GM23248 (cell line): ENCODE data around the gene ACTN1. TPM values are rescaled to one million over a fixed set of nuclear protein-coding genes. Genes with fewer than 3 reads are reported as not detected.

ENCODE experiments used
- DNase-seq: peaks from one replicate; pipeline ENCODE4 v3.0.0-alpha.2; 2015
- H2AFZ ChIP-seq: fragments of 200-600 bp; sonication (generic); 2 replicates; pipeline ENCODE4 v1.6.1; 2016; ENCODE audit warnings: antibody characterized with exemption
- H3F3A ChIP-seq: fragments of 200-600 bp; sonication (generic); 2 replicates; pipeline ENCODE4 v1.6.1; 2016; ENCODE audit warnings: mild to moderate bottlenecking, antibody characterized with exemption, mixed run types; ENCODE audit not compliant: insufficient read depth
- H3K27ac ChIP-seq: fragments of 200-600 bp; sonication (generic); 2 replicates; pipeline ENCODE4 v1.5.1; 2016; ENCODE audit warnings: mild to moderate bottlenecking
- H3K27me3 ChIP-seq: fragments of 200-600 bp; sonication (generic); replicated peaks from 2 replicates; pipeline ENCODE4 v1.6.1; 2016; ENCODE audit warnings: mild to moderate bottlenecking; ENCODE audit not compliant: insufficient read depth
- H3K36me3 ChIP-seq: fragments of 200-600 bp; sonication (generic); 2 replicates; pipeline ENCODE4 v1.6.1; 2016; ENCODE audit warnings: low read depth, mild to moderate bottlenecking
- H3K4me1 ChIP-seq: fragments of 200-600 bp; sonication (generic); 2 replicates; pipeline ENCODE4 v1.6.1; 2016; ENCODE audit warnings: mild to moderate bottlenecking; ENCODE audit not compliant: insufficient read depth
- H3K4me2 ChIP-seq: fragments of 200-600 bp; sonication (generic); one replicate; pipeline ENCODE4 v1.6.1; 2016; ENCODE audit warnings: mild to moderate bottlenecking; ENCODE audit not compliant: unreplicated experiment
- H3K4me3 ChIP-seq: fragments of 200-600 bp; sonication (generic); 2 replicates; pipeline ENCODE4 v1.5.1; 2016; ENCODE audit warnings: mild to moderate bottlenecking
- H3K79me2 ChIP-seq: fragments of 200-600 bp; sonication (generic); 2 replicates; pipeline ENCODE4 v1.6.1; 2016; ENCODE audit warnings: mild to moderate bottlenecking; ENCODE audit not compliant: insufficient read depth
- H3K9ac ChIP-seq: fragments of 200-600 bp; sonication (generic); 2 replicates; pipeline ENCODE4 v1.6.1; 2016; ENCODE audit warnings: mild to moderate bottlenecking
- H3K9me2 ChIP-seq: fragments of 200-600 bp; sonication (generic); 2 replicates; pipeline ENCODE4 v1.6.1; 2016; ENCODE audit warnings: mixed run types, mild to moderate bottlenecking, moderate library complexity; ENCODE audit not compliant: insufficient read depth
- H3K9me3 ChIP-seq: fragments of 200-600 bp; sonication (generic); one replicate; pipeline ENCODE4 v1.6.1; 2017; ENCODE audit warnings: low read depth
- H4K20me1 ChIP-seq: fragments of 200-600 bp; sonication (generic); 2 replicates; pipeline ENCODE4 v1.6.0; 2016; ENCODE audit not compliant: insufficient read depth
- EZH2 ChIP-seq: fragments of 200-600 bp; sonication (generic); IDR thresholded peaks from 2 replicates; pipeline ENCODE4 v1.6.1; 2018; ENCODE audit warnings: antibody characterized with exemption, mild to moderate bottlenecking; ENCODE audit not compliant: insufficient read depth, poor library complexity, severe bottlenecking
- EZH2phosphoT487 ChIP-seq: fragments of 200-600 bp; sonication (generic); IDR thresholded peaks from 2 replicates; pipeline ENCODE4 v1.6.1; 2018; ENCODE audit warnings: antibody characterized with exemption, moderate library complexity, mild to moderate bottlenecking, low read depth; ENCODE audit not compliant: insufficient read depth
- WGBS, 2 experiments: methylation state at CpG; one replicate each; pipeline ENCODE4 v1.1.6; 2015 to 2017; ENCODE audit warnings: low lambda C conversion rate in 2 of 2, low coverage in 1 of 2; ENCODE audit errors: missing lambda C conversion rate in 2 of 2; 5-methylcytosine and 5-hydroxymethylcytosine counted together
- in situ Hi-C: fragments of 300-500 bp; cut with MboI; formaldehyde crosslinking; loops from 2 replicates; pipeline ENCODE4 v1.15.0; 2020
- polyA plus RNA-seq: library from polyadenylated mRNA; unstranded; fragments of >200 nt; fragmentation: Nextera tagmentation; extraction: Ambion mirVana; gene quantifications from 2 replicates; pipeline ENCODE4 v1.2.1, GENCODE V29; 2016
- total RNA-seq: library from RNA; depleted of rRNA; stranded (reverse); fragments of >200 nt; shearing (Covaris generic); gene quantifications from 2 replicates; pipeline ENCODE4 v1.2.3, GENCODE V29; 2014

Gene ACTN1
- total and polyA plus RNA-seq, 2 experiments from 2014 or later = 403 to 597 TPM

DNA sequence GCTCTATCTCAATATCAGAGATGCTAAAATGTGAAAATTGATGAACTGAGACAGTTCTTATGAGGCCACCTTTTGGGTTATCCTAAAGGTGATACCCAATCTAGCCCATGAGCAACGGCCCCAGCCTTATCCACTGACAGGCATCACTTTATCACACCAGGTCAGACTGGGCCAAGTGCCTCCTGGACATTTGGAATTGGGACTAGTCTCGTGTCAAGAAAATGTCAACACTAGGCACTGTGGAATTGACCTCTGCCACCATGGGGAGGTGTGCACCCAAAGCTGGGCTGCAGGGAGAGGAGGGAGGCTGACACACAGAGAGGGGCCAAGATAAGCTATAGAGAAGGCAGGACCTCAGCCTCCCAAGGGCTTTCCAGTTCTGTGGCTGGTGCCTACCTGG is 107.7 kb downstream of the ACTN1 start:
- in situ Hi-C loops = no loop called here
- no peaks in the 10 kb centered on the region for H3K4me1 ChIP-seq
- H3K36me3 ChIP-seq = peaks cover 62% of the 10 kb centered on the region
- no peak overlapping the region for H3K27ac ChIP-seq
- DNase-seq = no peak
- H3K79me2 ChIP-seq = peaks cover 28% of the 10 kb centered on the region
- H3K9me2 ChIP-seq = no peaks in the 10 kb centered on the region
- H3K27me3 ChIP-seq = no peaks in the 10 kb centered on the region
- H2AFZ ChIP-seq = no peak overlapping the region
- peaks cover 78% of the 10 kb centered on the region for H3F3A ChIP-seq
- WGBS, 2 experiments = 97 to 100% methylated on average over 2 of the region's 2 CpGs
- H3K9ac ChIP-seq = no peak overlapping the region
- TF ChIP-seq EZH2phosphoT487 = no peak
- no peak for TF ChIP-seq EZH2
- H3K4me2 ChIP-seq = no peak overlapping the region
- no peaks in the 10 kb centered on the region for H4K20me1 ChIP-seq
- H3K4me3 ChIP-seq = no peak overlapping the region
- H3K9me3 ChIP-seq = no peaks in the 10 kb centered on the region

DNA sequence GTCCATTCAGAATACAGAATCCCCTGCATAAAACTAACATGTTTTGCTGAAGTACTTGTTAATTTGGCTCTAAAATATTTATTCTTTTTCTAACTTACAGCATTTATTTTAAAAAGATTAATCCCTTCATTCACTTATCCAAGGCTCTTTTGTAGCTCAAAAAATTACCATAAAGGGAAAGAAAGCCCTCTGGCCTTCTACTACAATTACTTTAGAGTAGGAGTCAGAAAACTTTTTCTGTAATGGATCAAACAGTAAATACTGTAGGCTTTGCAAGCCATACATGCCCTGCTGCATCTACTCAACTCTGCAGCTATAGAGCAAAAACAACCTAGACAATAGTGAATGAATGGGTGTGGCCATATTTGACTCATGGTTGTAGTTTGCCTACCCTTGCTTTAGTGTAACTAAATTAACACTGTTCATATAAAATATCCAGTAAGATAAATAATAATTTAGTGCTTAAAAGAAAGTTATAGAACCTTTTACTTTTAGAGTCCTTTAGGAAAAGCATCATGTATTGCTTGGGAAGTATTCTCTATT is 112.0 kb downstream of the ACTN1 start:
- H3K9me3 ChIP-seq = no peaks in the 10 kb centered on the region
- no peak overlapping the region for H3K9ac ChIP-seq
- TF ChIP-seq EZH2 (no peak), EZH2phosphoT487 (no peak)
- no peak overlapping the region for H3K4me2 ChIP-seq
- H3K27ac ChIP-seq = no peak overlapping the region
- H3K4me3 ChIP-seq = no peak overlapping the region
- no peak for DNase-seq
- peaks cover 61% of the 10 kb centered on the region for H3F3A ChIP-seq
- in situ Hi-C loops = no loop called here
- no peaks in the 10 kb centered on the region for H3K27me3 ChIP-seq
- H3K9me2 ChIP-seq = no peaks in the 10 kb centered on the region
- H3K4me1 ChIP-seq = no peaks in the 10 kb centered on the region
- peaks cover 28% of the 10 kb centered on the region; the same call in 1 of the 2 replicates for H3K36me3 ChIP-seq
- H4K20me1 ChIP-seq = no peaks in the 10 kb centered on the region
- H2AFZ ChIP-seq = no peak overlapping the region
- H3K79me2 ChIP-seq = peaks cover 3% of the 10 kb centered on the region; the same call in 1 of the 2 replicates

DNA sequence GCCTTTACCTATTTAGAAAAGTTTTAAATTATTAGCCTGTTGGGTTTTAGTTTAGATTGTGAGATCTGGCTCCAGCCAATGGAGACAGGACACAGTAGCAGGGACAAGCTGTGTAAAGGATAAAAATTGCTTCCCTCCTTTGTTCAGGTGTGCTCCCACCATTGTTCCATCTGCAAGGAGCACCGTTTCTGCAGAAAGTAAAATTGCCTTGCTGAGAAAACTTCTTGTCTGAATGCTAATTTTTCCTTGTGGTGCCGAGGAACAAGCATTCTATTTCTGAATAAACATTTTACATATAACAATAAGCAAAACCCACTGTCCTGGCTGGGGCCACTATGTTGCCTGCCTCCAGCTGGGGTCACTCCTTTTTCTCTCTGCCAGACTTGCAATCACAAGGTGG is 113.6 kb downstream of the ACTN1 start:
- no peaks in the 10 kb centered on the region for H4K20me1 ChIP-seq
- in situ Hi-C loops = no loop called here
- no peaks in the 10 kb centered on the region for H3K4me1 ChIP-seq
- H3K27me3 ChIP-seq = no peaks in the 10 kb centered on the region
- peaks cover 46% of the 10 kb centered on the region for H3F3A ChIP-seq
- peaks cover 14% of the 10 kb centered on the region; the same call in 1 of the 2 replicates for H3K36me3 ChIP-seq
- H3K9ac ChIP-seq = no peak overlapping the region
- TF ChIP-seq EZH2phosphoT487 = no peak
- TF ChIP-seq EZH2 = no peak
- H3K9me3 ChIP-seq = no peaks in the 10 kb centered on the region
- H2AFZ ChIP-seq = no peak overlapping the region
- H3K79me2 ChIP-seq = no peaks in the 10 kb centered on the region
- H3K4me3 ChIP-seq = no peak overlapping the region
- no peaks in the 10 kb centered on the region for H3K9me2 ChIP-seq
- no peak overlapping the region for H3K27ac ChIP-seq
- DNase-seq = no peak
- 96 to 98% methylated on average over 2 of the region's 2 CpGs for WGBS, 2 experiments
- H3K4me2 ChIP-seq = no peak overlapping the region

DNA sequence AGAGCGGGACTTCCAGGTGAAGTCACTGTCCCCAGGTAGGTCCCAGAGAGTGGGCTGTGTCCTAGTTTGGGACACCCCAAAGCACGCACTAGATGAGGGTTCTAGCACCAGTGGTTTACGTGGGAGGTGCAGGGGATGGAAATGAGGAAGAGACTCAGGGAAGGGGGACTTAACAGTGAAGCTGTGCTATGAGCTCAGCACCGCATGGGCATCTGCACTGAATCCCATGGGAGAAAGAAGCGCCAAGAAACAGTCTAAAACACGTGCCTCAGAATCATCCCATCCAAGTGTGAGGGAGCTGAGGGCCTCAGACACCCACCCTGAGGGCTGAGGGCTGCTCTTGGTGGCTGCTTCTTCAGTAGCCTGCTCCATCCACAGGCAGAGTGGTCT is 114.7 kb downstream of the ACTN1 start:
- 58 to 59% methylated on average over 6 of the region's 6 CpGs for WGBS, 2 experiments
- no peaks in the 10 kb centered on the region for H3K9me3 ChIP-seq
- H3K79me2 ChIP-seq = no peaks in the 10 kb centered on the region
- no peaks in the 10 kb centered on the region for H4K20me1 ChIP-seq
- no peaks in the 10 kb centered on the region for H3K4me1 ChIP-seq
- TF ChIP-seq EZH2 (no peak), EZH2phosphoT487 (no peak)
- peak; percentile 41 for DNase-seq
- H3F3A ChIP-seq = peaks cover 36% of the 10 kb centered on the region
- no peak overlapping the region for H3K4me3 ChIP-seq
- in situ Hi-C loops = no loop called here
- H3K9me2 ChIP-seq = no peaks in the 10 kb centered on the region
- H2AFZ ChIP-seq = no peak overlapping the region
- H3K27me3 ChIP-seq = no peaks in the 10 kb centered on the region
- H3K9ac ChIP-seq = no peak overlapping the region
- H3K36me3 ChIP-seq = peaks cover 7% of the 10 kb centered on the region; the same call in 1 of the 2 replicates
- H3K4me2 ChIP-seq = no peak overlapping the region
- H3K27ac ChIP-seq = peak overlapping the region; percentile 6; the same call in 1 of the 2 replicates
